A673 (cell line): ENCODE measurements around the gene AATK. TPM values are rescaled to one million over a fixed set of nuclear protein-coding genes. Genes with fewer than 3 reads are reported as not detected.

ENCODE experiments used
- BruUV-seq: library from RNA; stranded (reverse); fragments of 400-500 nt; replicated peaks from 2 replicates; lab custom pipeline; 2021; lab: Mats Ljungman, UMichigan
- CTCF ChIA-PET: fragments of 300-600 bp; sonication (Branson Sonifier 250); formaldehyde crosslinking; loops from one replicate; lab custom pipeline; 2022; ENCODE audit warnings: antibody characterized with exemption; lab: Charles Lee
- POLR2A ChIA-PET: fragments of 300-600 bp; sonication (Branson Sonifier 250); formaldehyde crosslinking; loops from one replicate; lab custom pipeline; 2022; ENCODE audit warnings: antibody characterized with exemption; ENCODE audit not compliant: low non-redundant PET; lab: Charles Lee
- DNase-seq: peaks from one replicate; pipeline ENCODE4 v3.0.0-alpha.2; 2015; ENCODE audit warnings: low spot score
- H3K27ac ChIP-seq: fragments of 200-600 bp; sonication (generic); 2 replicates; pipeline ENCODE4 v1.5.1; 2016; ENCODE audit warnings: mixed run types, low read depth, mild to moderate bottlenecking, mixed read lengths, antibody characterized with exemption, low read length; ENCODE audit not compliant: poor library complexity, severe bottlenecking
- H3K27me3 ChIP-seq: fragments of 200-600 bp; sonication (generic); replicated peaks from 2 replicates; pipeline ENCODE4 v1.6.1; 2017; ENCODE audit warnings: mixed run types, low read depth, mild to moderate bottlenecking, mixed read lengths, antibody characterized with exemption, low read length; ENCODE audit not compliant: insufficient read depth, poor library complexity
- H3K36me3 ChIP-seq: fragments of 200-600 bp; sonication (generic); 2 replicates; pipeline ENCODE4 v1.6.1; 2016; ENCODE audit warnings: mixed run types, mild to moderate bottlenecking, mixed read lengths, antibody characterized with exemption, low read length; ENCODE audit not compliant: insufficient read depth, poor library complexity, severe bottlenecking
- H3K4me1 ChIP-seq: fragments of 200-600 bp; sonication (generic); 2 replicates; pipeline ENCODE4 v1.6.1; 2017; ENCODE audit warnings: mixed run types, mild to moderate bottlenecking, mixed read lengths, antibody characterized with exemption, low read length; ENCODE audit not compliant: insufficient read depth, poor library complexity, severe bottlenecking
- H3K4me3 ChIP-seq: fragments of 200-600 bp; sonication (generic); 2 replicates; pipeline ENCODE4 v1.5.1; 2016; ENCODE audit warnings: low read depth, mixed run types, mild to moderate bottlenecking, mixed read lengths, low read length; ENCODE audit not compliant: poor library complexity, severe bottlenecking
- H3K9me3 ChIP-seq: fragments of 200-600 bp; sonication (generic); 2 replicates; pipeline ENCODE4 v1.6.1; 2016; ENCODE audit warnings: mixed run types, low read depth, mild to moderate bottlenecking, mixed read lengths, antibody characterized with exemption, low read length; ENCODE audit not compliant: poor library complexity, severe bottlenecking
- EZH2 ChIP-seq: fragments of 200-600 bp; sonication (generic); IDR thresholded peaks from 2 replicates; pipeline ENCODE4 v1.6.1; 2017; ENCODE audit warnings: borderline replicate concordance, low read depth, mild to moderate bottlenecking, mixed read lengths, antibody characterized with exemption, low read length; ENCODE audit not compliant: poor library complexity, severe bottlenecking
- intact Hi-C: fragments of 100-400 bp; cut with micrococcal nuclease; formaldehyde crosslinking; loops from one replicate; pipeline ENCODE4 v1.10.0; 2022; ENCODE audit not compliant: unreplicated experiment
- total RNA-seq: library from RNA; stranded (reverse); gene quantifications from 2 replicates; pipeline ENCODE4 v1.2.3, GENCODE V29; 2021
- TF ChIP-seq, protein P1 (sequence below): fragments of 300-800, 200-600 bp; sonication (generic); conservative IDR thresholded peaks from 2 replicates; pipeline ENCODE4 v1.5.1; 2017; ENCODE audit warnings: low read depth, mild to moderate bottlenecking, antibody characterized with exemption, low read length, moderate library complexity, mixed read lengths

AATK gene
- total RNA-seq, 1 experiment from 2014 or later, result 0.90 TPM

GRCh38 chr17:81209141-81209540 is 43.1 kb upstream of the AATK start:
- ChIA-PET POLR2A (no interaction called here), CTCF (no interaction called here)
- no peak for DNase-seq
- H3K4me1 ChIP-seq, result peaks cover 17% of the 10 kb centered on the region
- H3K27me3 ChIP-seq, result no peaks in the 10 kb centered on the region
- no peak overlapping the region for H3K4me3 ChIP-seq
- intact Hi-C loops, result no loop called here
- H3K9me3 ChIP-seq, result no peaks in the 10 kb centered on the region
- no TSS peak for BruUV-seq
- no peak overlapping the region for H3K27ac ChIP-seq
- TF ChIP-seq, protein P1, sequence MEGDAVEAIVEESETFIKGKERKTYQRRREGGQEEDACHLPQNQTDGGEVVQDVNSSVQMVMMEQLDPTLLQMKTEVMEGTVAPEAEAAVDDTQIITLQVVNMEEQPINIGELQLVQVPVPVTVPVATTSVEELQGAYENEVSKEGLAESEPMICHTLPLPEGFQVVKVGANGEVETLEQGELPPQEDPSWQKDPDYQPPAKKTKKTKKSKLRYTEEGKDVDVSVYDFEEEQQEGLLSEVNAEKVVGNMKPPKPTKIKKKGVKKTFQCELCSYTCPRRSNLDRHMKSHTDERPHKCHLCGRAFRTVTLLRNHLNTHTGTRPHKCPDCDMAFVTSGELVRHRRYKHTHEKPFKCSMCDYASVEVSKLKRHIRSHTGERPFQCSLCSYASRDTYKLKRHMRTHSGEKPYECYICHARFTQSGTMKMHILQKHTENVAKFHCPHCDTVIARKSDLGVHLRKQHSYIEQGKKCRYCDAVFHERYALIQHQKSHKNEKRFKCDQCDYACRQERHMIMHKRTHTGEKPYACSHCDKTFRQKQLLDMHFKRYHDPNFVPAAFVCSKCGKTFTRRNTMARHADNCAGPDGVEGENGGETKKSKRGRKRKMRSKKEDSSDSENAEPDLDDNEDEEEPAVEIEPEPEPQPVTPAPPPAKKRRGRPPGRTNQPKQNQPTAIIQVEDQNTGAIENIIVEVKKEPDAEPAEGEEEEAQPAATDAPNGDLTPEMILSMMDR, result no peak
- TF ChIP-seq EZH2, result no peak
- H3K36me3 ChIP-seq, result no peaks in the 10 kb centered on the region

DNA sequence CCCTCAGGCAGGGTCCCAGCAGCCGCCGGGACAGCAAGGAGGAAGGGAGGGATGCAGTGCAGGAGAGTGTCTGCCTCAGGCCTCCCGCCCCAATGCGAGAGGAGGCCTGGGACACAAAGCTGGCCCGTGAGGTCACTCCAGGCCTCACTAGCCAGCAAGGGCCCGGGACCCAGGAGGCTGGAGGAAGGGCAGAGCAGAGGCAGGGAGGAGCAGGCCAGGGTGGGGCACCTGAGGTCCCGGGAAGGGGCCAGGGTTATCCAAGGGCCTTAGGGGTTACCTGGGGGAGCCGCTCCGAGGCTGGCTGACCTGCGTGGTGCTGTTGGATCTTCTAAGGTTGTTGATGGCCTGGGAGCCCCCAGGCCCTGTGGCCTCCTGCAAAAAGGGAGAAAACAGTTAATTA is 42.6 kb upstream of the AATK start:
- Histone ChIP-seq H3K27ac (no peak overlapping the region), H3K36me3 (no peaks in the 10 kb centered on the region), H3K4me1 (peaks cover 17% of the 10 kb centered on the region), H3K4me3 (no peak overlapping the region), H3K27me3 (no peaks in the 10 kb centered on the region), H3K9me3 (no peaks in the 10 kb centered on the region)
- no TSS peak for BruUV-seq
- POLR2A ChIA-PET, result no interaction called here
- TF ChIP-seq, protein P1, result no peak
- no peak for TF ChIP-seq EZH2
- intact Hi-C loops, result no loop called here
- CTCF ChIA-PET, result no interaction called here
- DNase-seq, result no peak

DNA sequence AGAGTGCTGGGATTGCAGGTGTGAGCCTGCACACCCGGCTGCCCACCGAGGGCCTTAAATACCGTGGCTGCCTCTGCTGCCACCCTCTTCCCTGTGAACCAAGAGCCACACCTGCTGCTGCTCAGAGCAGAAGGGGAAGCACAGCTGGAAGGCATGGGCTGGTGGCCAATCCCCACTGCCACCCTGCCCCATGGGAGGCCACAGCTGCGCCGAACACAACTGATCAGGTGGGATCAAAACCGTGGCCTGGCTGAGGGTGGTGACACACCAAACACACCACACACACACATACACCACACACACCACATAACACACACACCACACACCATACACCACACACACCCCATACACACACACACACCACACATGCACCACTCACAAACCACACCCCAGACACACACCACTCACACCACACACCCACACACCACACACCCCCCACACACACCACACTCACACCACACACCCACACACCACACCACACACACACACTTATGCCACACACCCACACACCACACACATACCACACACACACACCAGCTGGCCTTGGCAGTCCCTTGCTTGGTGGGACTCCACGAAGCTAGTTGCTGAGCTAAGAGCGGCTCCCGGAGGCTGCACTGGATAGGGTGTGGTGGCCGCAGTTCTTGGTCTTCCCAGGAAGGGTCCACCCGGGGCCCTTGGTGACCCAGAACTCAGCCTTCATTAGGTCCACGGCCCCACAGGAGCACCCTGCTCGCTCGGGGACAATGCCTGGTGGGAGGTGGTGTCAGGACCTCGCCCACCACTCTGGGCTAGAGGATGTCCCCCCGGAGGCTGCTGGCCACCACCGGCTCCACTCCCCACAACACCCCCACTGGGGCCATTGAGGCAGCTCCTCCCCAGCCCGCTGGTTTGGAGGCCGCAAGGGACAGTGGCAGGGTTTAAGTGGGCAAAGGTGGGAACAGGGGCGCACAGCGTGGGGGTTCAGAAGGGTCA is 41.9 kb upstream of the AATK start:
- CTCF ChIA-PET, result interaction anchor here (0.6 to 1.2 kb wide), 2 partner anchors 110 to 277 kb away, joined by 3 to 4 read pairs; no protein-coding TSS in a partner anchor
- POLR2A ChIA-PET, result no interaction called here
- no peak for TF ChIP-seq EZH2
- TF ChIP-seq, protein P1, result no peak

More for the DNA sequence above, 41.9 kb upstream of the AATK start:
- Histone ChIP-seq H3K27ac (no peak overlapping the region), H3K4me1 (peaks cover 17% of the 10 kb centered on the region), H3K36me3 (no peaks in the 10 kb centered on the region), H3K9me3 (no peaks in the 10 kb centered on the region), H3K4me3 (no peak overlapping the region), H3K27me3 (no peaks in the 10 kb centered on the region)
- DNase-seq, result peak; percentile 55
- no TSS peak for BruUV-seq
- intact Hi-C loops, result no loop called here
